Fibroblast of lung (primary cell): Measurements from ENCODE around the gene MMP25. TPM values are rescaled to one million over a fixed set of nuclear protein-coding genes. Genes with fewer than 3 reads are reported as not detected.

Experiments
- DNase-seq, 2 donors: peaks; one replicate each; pipeline versions ENCODE4 v3.0.0 to v3.0.0-alpha.2; 2010; ENCODE audit warnings: low read depth in 2 of 2
- H2AFZ ChIP-seq: 2 replicates; pipeline ENCODE4 v1.5.1; 2012; ENCODE audit warnings: low read length, control low read depth, inconsistent platforms
- H3K27ac ChIP-seq: 2 replicates; pipeline ENCODE4 v1.5.1; 2011; ENCODE audit warnings: low read length, control low read depth; ENCODE audit not compliant: insufficient read depth
- H3K27me3 ChIP-seq: 2 replicates; pipeline ENCODE4 v1.5.1; 2011; ENCODE audit warnings: mild to moderate bottlenecking, low read length; ENCODE audit not compliant: control insufficient read depth, insufficient read depth
- H3K36me3 ChIP-seq: 2 replicates; pipeline ENCODE4 v1.5.1; 2011; ENCODE audit warnings: low read length; ENCODE audit not compliant: control insufficient read depth, insufficient read depth
- H3K4me1 ChIP-seq: 2 replicates; pipeline ENCODE4 v1.5.1; 2011; ENCODE audit warnings: low read length; ENCODE audit not compliant: control insufficient read depth, insufficient read depth; ENCODE audit errors: extremely low read depth
- H3K4me2 ChIP-seq: 2 replicates; pipeline ENCODE4 v1.5.1; 2011; ENCODE audit warnings: low read length, control low read depth; ENCODE audit not compliant: insufficient read depth; ENCODE audit errors: extremely low read depth
- H3K4me3 ChIP-seq, 4 experiments: fragments of 200-600 bp in 1 of 4; sonication (generic) in 1 of 4; replicated peaks in 1 of 4; 2 replicates each; pipeline ENCODE4 v1.5.1; 2011 to 2016; ENCODE audit warnings: low read length in 4 of 4, low read depth in 3 of 4, mild to moderate bottlenecking in 3 of 4, control low read depth in 2 of 4, inconsistent platforms in 1 of 4, mixed read lengths in 1 of 4; ENCODE audit not compliant: insufficient read depth in 1 of 4; ENCODE audit errors: control extremely low read depth in 1 of 4
- H3K79me2 ChIP-seq: 2 replicates; pipeline ENCODE4 v1.5.1; 2012; ENCODE audit warnings: mild to moderate bottlenecking, low read length, inconsistent platforms; ENCODE audit not compliant: control insufficient read depth, insufficient read depth
- H3K9ac ChIP-seq: 2 replicates; pipeline ENCODE4 v1.5.1; 2011; ENCODE audit warnings: mild to moderate bottlenecking, low read length, control low read depth; ENCODE audit not compliant: insufficient read depth
- H3K9me3 ChIP-seq: 2 replicates; pipeline ENCODE4 v1.5.1; 2012; ENCODE audit warnings: low read depth, low read length; ENCODE audit not compliant: control insufficient read depth, insufficient read depth
- H4K20me1 ChIP-seq: 2 replicates; pipeline ENCODE4 v1.5.1; 2011; ENCODE audit warnings: low read length; ENCODE audit not compliant: control insufficient read depth, insufficient read depth; ENCODE audit errors: extremely low read depth
- CTCF ChIP-seq, 2 donors: IDR thresholded peaks in 1 of 2; conservative IDR thresholded peaks in 1 of 2; 1 replicate in 1 of 2; 2 replicates in 1 of 2; pipeline ENCODE4 v1.5.1; 2011 to 2012; ENCODE audit warnings: low read length in 2 of 2, control low read depth in 1 of 2, inconsistent platforms in 1 of 2, low read depth in 1 of 2, mild to moderate bottlenecking in 1 of 2
- EZH2 ChIP-seq: IDR thresholded peaks from 2 replicates; pipeline ENCODE4 v1.5.1; 2012; ENCODE audit warnings: low read length, control low read depth, mild to moderate bottlenecking; ENCODE audit errors: missing control alignments
- polyA plus RNA-seq, 2 donors: library from polyadenylated mRNA; depleted of rRNA in 1 of 2; stranded (reverse) in 1 of 2; unstranded in 1 of 2; fragments of >200 nt; gene quantifications; 2 replicates each; pipeline ENCODE4 v1.2.1, GENCODE V29; 2011 to 2012; ENCODE audit warnings: missing spikeins in 1 of 2
- total RNA-seq: library from RNA; depleted of rRNA; stranded (reverse); fragments of >200 nt; gene quantifications from 2 replicates; pipeline ENCODE4 v1.2.1, GENCODE V29; 2014

The MMP25 gene
- total and polyA plus RNA-seq, 2 donors (not counting 1 experiment from before 2014, with no cell fraction given): 0.03 TPM; not detected in 1

DNA sequence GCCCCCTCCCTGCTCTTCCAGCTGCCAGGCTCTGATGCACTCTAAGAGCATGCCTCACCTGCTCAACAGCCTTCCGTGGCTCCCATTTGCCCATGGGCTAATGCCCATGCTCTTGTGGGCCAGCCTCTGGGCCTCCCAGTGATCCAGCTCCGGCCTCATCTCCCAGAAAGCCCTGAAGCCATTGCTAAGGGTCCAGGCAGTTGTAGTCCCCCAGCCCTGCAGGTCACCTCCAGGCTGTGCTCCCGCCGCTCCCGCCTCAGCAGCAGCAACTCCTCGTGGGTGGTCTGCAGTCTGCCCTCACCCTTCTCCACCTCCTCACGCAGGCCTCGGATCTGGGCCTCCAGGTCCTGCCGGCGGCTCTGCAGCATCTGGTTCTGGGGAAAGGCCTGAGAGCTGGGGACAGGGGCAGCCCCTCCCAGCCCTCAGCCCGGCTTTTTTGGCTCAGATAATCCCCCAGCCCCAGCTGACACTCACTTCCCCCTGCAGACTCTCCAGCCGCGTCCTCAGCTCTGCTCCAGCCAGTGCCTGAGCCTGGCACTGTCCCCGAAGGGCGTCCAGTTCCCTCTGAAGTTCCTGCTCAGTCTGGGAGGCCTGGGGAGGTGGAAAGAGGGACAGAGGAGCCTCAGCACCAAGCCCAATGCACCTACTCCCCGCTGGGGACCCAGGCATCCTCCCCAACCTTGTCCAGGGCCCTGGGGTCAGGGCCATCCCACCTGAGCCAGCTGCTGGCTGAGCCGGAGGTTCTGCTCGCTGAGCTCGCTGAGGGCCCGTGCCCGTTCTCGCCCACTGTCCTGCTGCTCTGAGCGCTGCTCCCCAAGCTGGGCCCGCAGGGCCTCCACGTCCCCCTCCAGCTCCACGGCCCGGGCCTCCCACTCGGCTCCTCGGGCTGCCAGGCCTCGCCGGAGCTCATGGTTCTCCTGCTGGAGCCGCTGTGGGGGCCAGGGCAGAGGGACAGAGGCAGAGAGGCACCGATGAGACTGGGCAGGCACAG, 15.8 kb upstream of the MMP25 start:
- Histone ChIP-seq H3K4me2 (no peak overlapping the region), H3K9ac (no peak overlapping the region), H3K36me3 (peaks cover 16% of the 10 kb centered on the region), H3K79me2 (no peaks in the 10 kb centered on the region), H3K4me1 (no peaks in the 10 kb centered on the region), H3K9me3 (no peaks in the 10 kb centered on the region), H3K27ac (no peak overlapping the region), H4K20me1 (peaks cover 2% of the 10 kb centered on the region), H3K27me3 (peaks cover 24% of the 10 kb centered on the region), H2AFZ (no peak overlapping the region), H3K4me3 (no peak overlapping the region)
- peak; percentile 28 for TF ChIP-seq EZH2
- TF ChIP-seq CTCF (conservative IDR thresholded peaks at IDR 0.05 in 1 of 2, IDR thresholded peaks at IDR 0.05 in 1 of 2; ENCODE audit: low read depth in 1 of 2, low read length in 2 of 2): no peak
- DNase-seq: no peak

DNA sequence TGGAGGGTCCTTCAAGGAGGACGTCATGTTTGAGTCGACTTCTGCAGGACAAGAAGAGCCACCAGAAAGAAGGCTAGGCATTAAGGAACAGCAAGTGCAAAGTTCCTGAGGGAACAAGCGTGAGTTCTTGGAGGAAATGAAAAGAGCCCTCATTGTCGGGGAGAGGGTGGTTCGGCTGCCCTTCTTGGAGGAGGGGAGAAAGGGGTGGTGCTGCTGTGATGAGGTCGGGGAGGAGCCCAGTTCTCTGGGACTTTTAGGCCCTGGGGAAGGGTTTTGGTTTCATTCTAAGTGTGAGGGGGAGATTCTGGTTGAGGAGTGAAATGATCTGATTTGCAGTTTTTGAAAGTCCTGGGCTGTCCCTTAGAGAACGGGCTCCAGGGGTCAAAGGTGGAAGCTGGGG, 13.7 kb upstream of the MMP25 start:
- Histone ChIP-seq H2AFZ (no peak overlapping the region), H3K9me3 (no peaks in the 10 kb centered on the region), H3K36me3 (peaks cover 2% of the 10 kb centered on the region), H3K27ac (no peak overlapping the region), H4K20me1 (peaks cover 2% of the 10 kb centered on the region), H3K27me3 (peaks cover 42% of the 10 kb centered on the region), H3K79me2 (no peaks in the 10 kb centered on the region), H3K4me2 (no peak overlapping the region), H3K4me1 (no peaks in the 10 kb centered on the region), H3K4me3 (no peak overlapping the region), H3K9ac (no peak overlapping the region)
- no peak for DNase-seq
- TF ChIP-seq CTCF (conservative IDR thresholded peaks at IDR 0.05 in 1 of 2, IDR thresholded peaks at IDR 0.05 in 1 of 2; ENCODE audit: low read depth in 1 of 2, low read length in 2 of 2) (no peak), EZH2 (no peak)

DNA sequence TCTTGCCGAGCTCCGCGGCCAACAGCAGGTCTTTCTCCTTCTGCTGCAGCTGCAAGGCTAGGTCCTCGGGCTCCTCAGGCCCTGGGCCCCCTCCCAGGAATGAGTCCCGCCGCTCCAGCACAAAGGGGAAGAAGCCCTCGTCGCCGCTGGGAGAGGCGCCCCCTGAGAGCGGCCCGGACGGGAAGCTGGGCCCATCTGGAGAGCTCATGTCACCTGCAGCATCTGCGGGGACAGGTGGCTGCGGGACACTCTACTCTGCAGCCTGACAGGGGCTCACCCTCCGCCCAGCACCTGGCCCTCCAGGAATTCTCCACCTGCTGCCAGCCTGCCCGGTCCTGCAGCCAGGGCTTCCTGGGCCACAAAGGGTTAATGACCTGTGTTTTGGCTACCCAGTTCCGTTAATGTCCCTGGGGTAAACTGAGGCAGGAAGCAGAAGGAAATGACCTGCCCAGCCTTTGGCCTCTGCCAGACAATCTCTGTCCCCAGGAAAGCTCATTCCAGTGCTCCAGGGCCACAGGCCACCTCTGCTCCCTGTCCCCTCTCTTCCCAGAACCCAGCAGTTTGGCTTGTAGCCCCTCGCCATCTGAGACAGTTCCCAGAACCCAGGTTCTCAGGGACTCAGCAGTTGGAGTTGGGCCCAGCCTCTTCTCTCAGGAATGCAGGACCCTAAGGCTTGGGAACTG, 10.9 kb upstream of the MMP25 start:
- TF ChIP-seq EZH2: no peak
- no peak for TF ChIP-seq CTCF (conservative IDR thresholded peaks at IDR 0.05 in 1 of 2, IDR thresholded peaks at IDR 0.05 in 1 of 2; ENCODE audit: low read depth in 1 of 2, low read length in 2 of 2)
- Histone ChIP-seq H3K9me3 (no peaks in the 10 kb centered on the region), H2AFZ (no peak overlapping the region), H4K20me1 (peaks cover 2% of the 10 kb centered on the region), H3K79me2 (no peaks in the 10 kb centered on the region), H3K4me2 (no peak overlapping the region), H3K4me3 (no peak overlapping the region), H3K9ac (no peak overlapping the region), H3K4me1 (no peaks in the 10 kb centered on the region), H3K27me3 (peaks cover 51% of the 10 kb centered on the region), H3K27ac (no peak overlapping the region), H3K36me3 (no peaks in the 10 kb centered on the region)
- no peak for DNase-seq
